GM18517 (cell line): Measurements from ENCODE around the gene SENP6.
"Not testable (repeated sequence)": the region's sequence is repeated elsewhere in the genome, so short reads cannot be mapped to it uniquely, and the experiment has no call there.

Experiments used
- ATAC-seq: cut with Tn5 transposase; IDR thresholded peaks from one replicate; pipeline ENCODE4 v1.9.1; 2021; ENCODE audit warnings: mild to moderate bottlenecking, moderate library complexity; ENCODE audit not compliant: unreplicated experiment

The SENP6 gene

GRCh38 chr6:75656479-75656878 lies 54.8 kb downstream of the SENP6 start:
- peak; percentile 61 for ATAC-seq

- no peak for ATAC-seq
Observed at GRCh38 chr6:75657327-75657726, 55.6 kb downstream of the SENP6 start.

GRCh38 chr6:75666592-75666991 lies 64.9 kb downstream of the SENP6 start:
- no peak for ATAC-seq

- no peak for ATAC-seq
Observed at GRCh38 chr6:75673884-75674283, 72.2 kb downstream of the SENP6 start.

- ATAC-seq, result no peak
Observed at GRCh38 chr6:75676377-75676776, 74.7 kb downstream of the SENP6 start.

GRCh38 chr6:75682548-75682947 lies 80.9 kb downstream of the SENP6 start:
- ATAC-seq, result not testable (repeated sequence)

- not testable (repeated sequence) for ATAC-seq
Observed at GRCh38 chr6:75683005-75683404, 81.3 kb downstream of the SENP6 start.

GRCh38 chr6:75687535-75687934 lies 85.9 kb downstream of the SENP6 start:
- ATAC-seq, result not testable (repeated sequence)

GRCh38 chr6:75687937-75688336 lies 86.3 kb downstream of the SENP6 start:
- not testable (repeated sequence) for ATAC-seq

GRCh38 chr6:75689576-75689975 lies 87.9 kb downstream of the SENP6 start:
- ATAC-seq, result no peak

- ATAC-seq, result no peak
Observed at GRCh38 chr6:75691012-75691411, 89.3 kb downstream of the SENP6 start.

GRCh38 chr6:75693534-75693933 lies 91.9 kb downstream of the SENP6 start:
- ATAC-seq, result no peak

- ATAC-seq, result no peak
Observed at GRCh38 chr6:75694406-75694805, 92.7 kb downstream of the SENP6 start.

- ATAC-seq, result not testable (repeated sequence)
Observed at GRCh38 chr6:75708334-75708733, 106.7 kb downstream of the SENP6 start.

- no peak for ATAC-seq
Observed at GRCh38 chr6:75711173-75711572, 109.5 kb downstream of the SENP6 start.

GRCh38 chr6:75719133-75719532 lies 117.5 kb downstream of the SENP6 start:
- no peak for ATAC-seq

GRCh38 chr6:75723382-75723781 lies 121.7 kb downstream of the SENP6 start:
- ATAC-seq, result no peak

- no peak for ATAC-seq
Observed at GRCh38 chr6:75727206-75727605, 125.5 kb downstream of the SENP6 start.

GRCh38 chr6:75731029-75731428 lies 129.3 kb downstream of the SENP6 start:
- ATAC-seq, result not testable (repeated sequence)

- peak; percentile 93 for ATAC-seq
Observed at GRCh38 chr6:75735491-75736186, 134.0 kb downstream of the SENP6 start.

- no peak for ATAC-seq
Observed at GRCh38 chr6:75743971-75744370, 142.3 kb downstream of the SENP6 start.

GRCh38 chr6:75745404-75745803 lies 143.7 kb downstream of the SENP6 start:
- ATAC-seq, result no peak

GRCh38 chr6:75746221-75746620 lies 144.5 kb downstream of the SENP6 start:
- no peak for ATAC-seq
